NCI-H2081 (cell line): ENCODE results near the gene SLC35F6.

Experiments
- DNase-seq, 2 experiments: peaks; one replicate each; lab custom pipeline; 2025; lab: John Stamatoyannopoulos, UW

SLC35F6 gene, protein sequence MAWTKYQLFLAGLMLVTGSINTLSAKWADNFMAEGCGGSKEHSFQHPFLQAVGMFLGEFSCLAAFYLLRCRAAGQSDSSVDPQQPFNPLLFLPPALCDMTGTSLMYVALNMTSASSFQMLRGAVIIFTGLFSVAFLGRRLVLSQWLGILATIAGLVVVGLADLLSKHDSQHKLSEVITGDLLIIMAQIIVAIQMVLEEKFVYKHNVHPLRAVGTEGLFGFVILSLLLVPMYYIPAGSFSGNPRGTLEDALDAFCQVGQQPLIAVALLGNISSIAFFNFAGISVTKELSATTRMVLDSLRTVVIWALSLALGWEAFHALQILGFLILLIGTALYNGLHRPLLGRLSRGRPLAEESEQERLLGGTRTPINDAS

DNA sequence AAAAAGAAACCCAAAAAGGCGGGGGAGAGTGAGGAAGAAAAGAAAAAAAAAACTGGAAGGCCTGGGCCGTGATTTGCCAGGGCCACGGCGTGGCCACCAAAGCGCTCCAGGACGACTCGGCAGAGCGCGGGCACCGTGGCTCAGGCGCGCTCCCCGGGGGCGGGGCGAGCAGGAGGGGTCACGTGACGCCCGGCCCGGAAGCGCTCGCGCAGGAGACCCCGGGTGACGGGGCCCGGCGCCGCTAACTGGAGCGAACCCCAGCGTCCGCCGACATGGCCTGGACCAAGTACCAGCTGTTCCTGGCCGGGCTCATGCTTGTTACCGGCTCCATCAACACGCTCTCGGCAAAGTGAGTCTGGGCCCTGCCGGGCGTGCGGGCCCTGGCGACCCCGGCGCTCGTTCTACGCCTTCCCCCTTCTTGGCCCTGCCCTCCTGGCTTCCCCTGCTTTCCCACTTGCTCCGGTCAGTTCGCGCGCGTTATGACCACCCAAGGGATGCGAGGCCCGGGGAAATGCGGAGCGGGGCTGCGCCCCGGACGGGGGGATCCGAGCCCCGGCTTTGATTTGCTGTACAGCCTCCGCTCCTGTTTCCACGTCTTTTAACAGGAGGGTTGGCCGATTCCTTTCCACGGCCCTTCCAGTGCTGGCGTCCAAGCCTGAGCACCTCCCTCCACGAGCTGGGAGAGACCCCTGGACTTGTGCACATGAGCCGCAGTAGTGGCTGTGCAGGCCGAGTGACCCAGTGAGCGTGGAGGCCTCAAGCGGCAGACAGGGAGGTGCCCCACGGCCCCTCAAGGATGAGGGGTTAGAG lies at the start of gene SLC35F6:
Gene SLC35F6, plus strand, starts transcription at position 207 of the 810 bp plus-strand sequence. Its CDS starts 66 bp downstream, at position 273.
- DNase-seq = peak; percentile 83 to 88

DNA sequence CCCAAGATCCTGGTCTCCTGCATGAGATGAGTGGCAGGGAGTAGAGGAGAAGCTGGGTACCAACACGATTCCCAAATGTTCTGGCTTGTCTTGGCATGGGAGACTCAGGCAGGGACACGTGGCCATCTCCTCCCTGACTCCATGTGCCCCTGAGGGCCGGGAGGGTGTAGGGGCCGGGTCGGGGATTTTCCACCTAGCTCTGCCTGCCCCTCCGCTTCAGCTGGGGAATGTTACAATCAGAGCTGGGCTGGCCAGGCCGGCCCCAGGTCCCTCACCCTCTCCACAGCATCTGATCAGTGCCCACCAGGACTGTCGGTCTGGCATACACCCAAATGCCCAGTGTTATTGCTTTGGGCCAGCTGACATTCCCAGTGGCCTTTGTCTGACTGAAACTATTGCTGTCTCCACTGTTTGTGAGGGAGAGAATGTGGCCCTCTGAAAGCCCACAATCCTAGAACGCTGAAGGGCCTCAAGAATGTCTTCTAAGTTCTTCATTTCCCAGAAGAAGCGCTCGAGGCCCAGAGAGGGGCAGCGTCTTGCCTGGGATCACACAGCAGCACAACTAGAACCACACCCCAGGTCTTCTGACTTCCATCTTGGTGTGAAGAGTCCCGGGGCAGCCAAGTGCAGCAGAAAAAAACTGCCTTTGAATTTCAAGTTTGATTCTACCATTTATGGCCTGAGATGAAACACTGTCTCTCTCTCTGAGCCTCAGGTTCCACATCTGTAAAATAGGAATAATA lies 48.4 kb upstream of the SLC35F6 start:
- no peak for DNase-seq

GRCh38 chr2:26716340-26716739 lies 47.7 kb upstream of the SLC35F6 start:
- no peak for DNase-seq

DNA sequence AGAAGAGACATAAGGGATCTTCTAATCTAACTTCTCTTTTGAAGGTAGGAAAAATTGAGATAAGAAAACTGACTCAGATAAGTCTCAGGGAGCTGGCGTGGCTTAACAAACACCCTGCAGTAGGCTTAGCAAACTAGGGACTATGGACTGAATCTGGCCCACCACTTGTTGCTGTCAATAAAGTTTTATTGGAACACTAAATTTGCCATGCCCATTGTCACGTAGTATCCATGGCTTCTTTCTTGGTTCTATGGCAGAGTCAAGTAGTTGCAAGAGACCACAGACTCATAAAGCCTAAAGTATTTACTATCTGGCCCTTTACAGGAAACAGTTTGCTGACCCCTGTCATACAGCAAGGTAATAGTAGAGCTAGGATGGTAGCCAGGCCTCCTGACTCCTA lies 47.3 kb upstream of the SLC35F6 start:
- no peak for DNase-seq

DNA sequence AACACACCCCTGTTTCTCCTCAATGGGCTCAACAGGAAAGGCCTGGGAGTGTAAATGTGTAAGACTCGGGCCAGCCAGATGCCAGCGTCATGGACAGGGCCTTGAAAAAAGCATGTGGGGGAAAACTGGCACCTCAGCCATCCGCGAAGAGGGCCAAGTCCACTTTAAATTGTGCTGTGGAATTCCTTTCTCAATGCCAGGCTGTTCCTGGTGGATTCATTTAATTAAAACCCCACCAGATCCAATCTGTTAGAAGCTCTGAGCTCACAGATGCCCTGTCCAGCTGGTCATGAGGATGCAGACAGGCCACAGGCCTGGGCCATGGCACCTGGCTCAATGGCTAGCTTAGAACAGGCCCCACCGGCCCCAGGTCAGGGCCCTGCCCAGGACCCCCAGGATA lies 46.7 kb upstream of the SLC35F6 start:
- no peak for DNase-seq

DNA sequence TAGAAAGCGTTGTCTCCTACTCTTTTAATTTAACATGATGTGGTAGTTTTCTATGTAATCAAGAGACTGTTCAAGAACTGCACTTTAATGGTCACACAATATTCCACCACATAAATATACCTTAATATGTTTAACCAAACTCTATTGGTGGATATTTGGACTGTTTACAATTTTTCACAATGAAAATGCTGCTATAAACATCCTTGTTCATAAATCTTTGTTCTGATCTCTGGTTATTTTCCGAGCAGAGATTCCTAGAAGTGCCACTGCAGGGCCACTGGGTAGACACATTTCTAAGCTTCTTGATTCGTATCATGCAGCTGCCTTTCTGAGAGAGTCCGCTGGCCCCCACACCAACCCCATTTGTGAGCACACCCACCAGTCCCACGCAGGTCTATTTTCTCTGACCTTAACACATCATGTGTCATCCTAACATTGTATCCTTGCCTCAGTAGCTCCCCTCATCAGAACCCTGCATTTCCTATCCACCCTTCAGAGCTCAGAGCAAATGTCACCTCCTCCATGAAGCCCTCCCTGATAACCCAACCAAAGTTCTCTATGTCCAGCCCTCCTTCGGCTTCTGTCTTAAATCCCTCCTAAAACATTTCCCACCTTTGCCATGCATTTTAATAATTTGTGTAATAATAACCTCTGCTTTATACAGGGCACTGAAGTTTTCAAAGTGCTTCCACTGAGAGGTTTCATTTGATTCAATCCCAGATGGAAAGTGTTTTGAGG lies 45.0 kb upstream of the SLC35F6 start:
- no peak for DNase-seq

- peak; percentile 34 to 77 for DNase-seq
These were observed 43.6 kb upstream of the SLC35F6 start for GRCh38 chr2:26720322-26721114.

- peak; percentile 25 to 75 for DNase-seq
These were observed 42.7 kb upstream of the SLC35F6 start for GRCh38 chr2:26721115-26722032.

DNA sequence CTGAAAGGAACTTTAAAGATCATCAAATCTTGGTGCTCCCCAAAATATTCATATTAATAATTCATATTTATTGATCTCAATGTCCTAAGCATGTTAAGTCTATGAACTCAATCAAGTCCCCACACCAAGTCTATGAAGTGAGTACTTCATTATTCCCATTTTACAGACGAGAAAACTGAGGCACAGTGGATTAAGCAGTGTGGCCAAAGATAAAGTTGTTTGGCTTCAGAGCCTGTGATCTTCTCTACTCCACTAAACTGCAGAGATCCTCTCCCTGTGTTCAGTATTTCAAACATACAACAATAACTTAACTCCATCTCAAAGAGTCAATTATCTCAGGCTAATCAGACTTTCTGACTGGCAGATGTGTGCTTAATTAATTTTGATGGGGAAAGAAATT lies 41.8 kb upstream of the SLC35F6 start:
- DNase-seq = no peak

GRCh38 chr2:26722911-26723310 lies 41.2 kb upstream of the SLC35F6 start:
- no peak for DNase-seq

DNA sequence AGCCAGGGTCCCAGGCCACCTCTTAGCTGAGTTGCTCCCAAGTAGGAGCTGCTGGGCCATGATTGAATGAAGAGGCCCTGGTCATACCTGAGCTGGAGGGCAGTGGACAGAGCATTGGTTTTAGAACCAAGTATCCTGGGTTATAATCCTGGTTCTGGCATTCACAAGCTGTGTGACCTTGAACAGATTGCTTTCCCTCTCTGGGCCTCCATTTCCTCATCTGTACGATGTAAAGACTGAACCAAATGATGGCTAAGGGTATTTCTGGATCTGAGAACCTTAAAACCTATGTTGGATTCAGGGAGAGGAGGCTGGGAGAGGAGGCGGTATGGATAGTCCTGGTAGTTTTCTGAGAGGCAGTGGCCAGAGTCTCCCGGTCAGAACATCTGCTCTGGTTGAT lies 40.6 kb upstream of the SLC35F6 start:
- no peak for DNase-seq

GRCh38 chr2:26723991-26724750 lies 39.9 kb upstream of the SLC35F6 start:
- DNase-seq = no peak

- no peak for DNase-seq
These were observed 39.1 kb upstream of the SLC35F6 start for GRCh38 chr2:26724784-26725520.

GRCh38 chr2:26725521-26725820 lies 38.6 kb upstream of the SLC35F6 start:
- no peak for DNase-seq

DNA sequence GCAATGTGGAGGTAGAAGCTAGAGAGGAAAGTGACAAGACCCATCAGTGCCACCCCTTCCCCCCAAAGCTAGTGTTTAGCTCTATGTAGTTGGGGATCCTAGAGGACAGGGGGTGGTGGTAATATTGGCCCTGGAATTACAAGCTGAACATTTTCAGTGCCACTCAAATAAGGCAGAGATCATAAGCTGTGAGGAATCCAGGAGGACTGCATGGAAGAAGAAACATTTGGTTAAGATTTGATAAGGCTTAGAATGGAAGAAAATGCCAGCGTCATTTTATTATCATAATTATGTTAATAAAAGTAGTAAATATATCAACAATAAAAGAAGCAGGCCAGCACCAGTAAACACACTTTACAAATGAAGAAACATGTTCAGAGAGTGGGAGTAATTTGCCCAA lies 37.9 kb upstream of the SLC35F6 start:
- no peak for DNase-seq

DNA sequence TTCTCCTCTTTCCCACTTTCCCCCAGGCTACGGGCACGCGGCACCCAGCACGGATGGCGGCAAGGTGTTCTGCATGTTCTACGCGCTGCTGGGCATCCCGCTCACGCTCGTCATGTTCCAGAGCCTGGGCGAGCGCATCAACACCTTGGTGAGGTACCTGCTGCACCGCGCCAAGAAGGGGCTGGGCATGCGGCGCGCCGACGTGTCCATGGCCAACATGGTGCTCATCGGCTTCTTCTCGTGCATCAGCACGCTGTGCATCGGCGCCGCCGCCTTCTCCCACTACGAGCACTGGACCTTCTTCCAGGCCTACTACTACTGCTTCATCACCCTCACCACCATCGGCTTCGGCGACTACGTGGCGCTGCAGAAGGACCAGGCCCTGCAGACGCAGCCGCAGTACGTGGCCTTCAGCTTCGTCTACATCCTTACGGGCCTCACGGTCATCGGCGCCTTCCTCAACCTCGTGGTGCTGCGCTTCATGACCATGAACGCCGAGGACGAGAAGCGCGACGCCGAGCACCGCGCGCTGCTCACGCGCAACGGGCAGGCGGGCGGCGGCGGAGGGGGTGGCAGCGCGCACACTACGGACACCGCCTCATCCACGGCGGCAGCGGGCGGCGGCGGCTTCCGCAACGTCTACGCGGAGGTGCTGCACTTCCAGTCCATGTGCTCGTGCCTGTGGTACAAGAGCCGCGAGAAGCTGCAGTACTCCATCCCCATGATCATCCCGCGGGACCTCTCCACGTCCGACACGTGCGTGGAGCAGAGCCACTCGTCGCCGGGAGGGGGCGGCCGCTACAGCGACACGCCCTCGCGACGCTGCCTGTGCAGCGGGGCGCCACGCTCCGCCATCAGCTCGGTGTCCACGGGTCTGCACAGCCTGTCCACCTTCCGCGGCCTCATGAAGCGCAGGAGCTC lies 36.2 kb upstream of the SLC35F6 start:
- DNase-seq = no peak

DNA sequence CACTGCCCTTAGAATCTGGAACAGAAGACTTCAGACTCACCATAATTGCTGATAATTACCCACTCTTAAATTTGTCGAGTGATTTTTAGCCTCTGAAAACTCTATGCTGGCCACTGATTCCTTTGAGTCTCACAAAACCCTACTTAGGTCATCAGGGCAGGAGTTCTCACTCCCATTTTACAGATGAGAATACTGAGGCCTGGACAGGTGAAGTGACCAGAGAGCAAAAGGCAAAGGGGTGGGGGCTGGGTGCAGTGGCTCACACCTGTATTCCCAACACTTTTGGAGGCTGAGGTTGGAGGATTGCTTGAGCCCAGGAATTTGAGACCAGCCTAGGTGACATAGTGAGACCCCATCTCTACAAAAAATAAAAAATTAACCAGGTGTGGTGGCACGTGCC lies 34.8 kb upstream of the SLC35F6 start:
- no peak for DNase-seq
